Lower leg skin (tissue), 3 donors: Measurements from ENCODE around the gene PKMYT1.

Experiments
- POLR2A ChIP-seq, 2 donors: fragments of 450-650 bp; IDR thresholded peaks; one replicate each; pipeline ENCODE4 v1.6.1; 2016 to 2017; ENCODE audit warnings: antibody characterized with exemption in 2 of 2, mild to moderate bottlenecking in 1 of 2, moderate library complexity in 1 of 2
- TF ChIP-seq, protein P1 (sequence below), 3 donors: fragments of 450-650 bp; IDR thresholded peaks; one replicate each; pipeline ENCODE4 v1.5.1; 2016; ENCODE audit warnings: antibody characterized with exemption in 3 of 3, mild to moderate bottlenecking in 3 of 3, moderate library complexity in 2 of 3

DNA sequence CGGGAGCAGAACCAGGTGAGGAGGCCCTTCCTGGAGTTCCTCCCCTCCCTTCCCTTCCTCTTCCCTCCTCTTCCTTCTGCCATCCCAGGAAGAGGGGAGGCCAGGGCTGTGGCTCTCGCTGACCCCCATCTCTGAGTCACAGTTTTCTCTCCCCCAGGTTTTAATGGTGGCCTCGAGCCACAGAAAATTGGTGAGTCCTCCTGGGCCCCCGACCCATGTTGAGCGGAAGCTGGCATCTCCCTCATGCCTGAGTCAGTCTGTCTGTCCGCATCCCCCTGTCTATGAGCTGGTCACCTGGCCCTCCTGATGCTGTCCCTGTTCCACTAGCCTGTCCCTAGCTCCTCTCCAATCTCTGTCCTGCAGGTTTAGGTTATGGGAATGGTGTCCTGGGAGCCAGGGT, 19.7 kb upstream of the PKMYT1 start:
- TF ChIP-seq, protein P1, sequence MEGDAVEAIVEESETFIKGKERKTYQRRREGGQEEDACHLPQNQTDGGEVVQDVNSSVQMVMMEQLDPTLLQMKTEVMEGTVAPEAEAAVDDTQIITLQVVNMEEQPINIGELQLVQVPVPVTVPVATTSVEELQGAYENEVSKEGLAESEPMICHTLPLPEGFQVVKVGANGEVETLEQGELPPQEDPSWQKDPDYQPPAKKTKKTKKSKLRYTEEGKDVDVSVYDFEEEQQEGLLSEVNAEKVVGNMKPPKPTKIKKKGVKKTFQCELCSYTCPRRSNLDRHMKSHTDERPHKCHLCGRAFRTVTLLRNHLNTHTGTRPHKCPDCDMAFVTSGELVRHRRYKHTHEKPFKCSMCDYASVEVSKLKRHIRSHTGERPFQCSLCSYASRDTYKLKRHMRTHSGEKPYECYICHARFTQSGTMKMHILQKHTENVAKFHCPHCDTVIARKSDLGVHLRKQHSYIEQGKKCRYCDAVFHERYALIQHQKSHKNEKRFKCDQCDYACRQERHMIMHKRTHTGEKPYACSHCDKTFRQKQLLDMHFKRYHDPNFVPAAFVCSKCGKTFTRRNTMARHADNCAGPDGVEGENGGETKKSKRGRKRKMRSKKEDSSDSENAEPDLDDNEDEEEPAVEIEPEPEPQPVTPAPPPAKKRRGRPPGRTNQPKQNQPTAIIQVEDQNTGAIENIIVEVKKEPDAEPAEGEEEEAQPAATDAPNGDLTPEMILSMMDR (IDR thresholded peaks at IDR 0.05), result no peak
- TF ChIP-seq POLR2A (IDR thresholded peaks at IDR 0.05), result no peak
